OCI-LY1 (cell line): ENCODE data around the gene BMPER.

Experiments
- H2AFZ ChIP-seq: fragments of 200-600 bp; sonication (generic), shearing (Covaris generic); 2 replicates; pipeline ENCODE4 v1.6.0; 2014; ENCODE audit warnings: antibody characterized with exemption, mild to moderate bottlenecking, low read length
- H3F3A ChIP-seq: fragments of 200-600 bp; sonication (generic), shearing (Covaris generic); 2 replicates; pipeline ENCODE4 v1.6.0; 2014; ENCODE audit warnings: mild to moderate bottlenecking, antibody characterized with exemption, low read length, moderate library complexity; ENCODE audit not compliant: insufficient read depth
- H3K27ac ChIP-seq: fragments of 200-600 bp; sonication (generic); 2 replicates; pipeline ENCODE4 v1.5.1; 2014; ENCODE audit warnings: low read length, mixed run types, mild to moderate bottlenecking, low read depth; ENCODE audit not compliant: poor library complexity, severe bottlenecking
- H3K27me3 ChIP-seq: fragments of 200-600 bp; sonication (generic); 2 replicates; pipeline ENCODE4 v1.6.0; 2014; ENCODE audit warnings: antibody characterized with exemption, mild to moderate bottlenecking, low read length, moderate library complexity; ENCODE audit not compliant: insufficient read depth
- H3K36me3 ChIP-seq: fragments of 200-600 bp; sonication (generic); 2 replicates; pipeline ENCODE4 v1.6.1; 2014; ENCODE audit warnings: mild to moderate bottlenecking, antibody characterized with exemption, low read length, moderate library complexity, mixed read lengths; ENCODE audit not compliant: insufficient read depth
- H3K4me1 ChIP-seq: fragments of 200-600 bp; sonication (generic); 2 replicates; pipeline ENCODE4 v1.5.1; 2014; ENCODE audit warnings: mild to moderate bottlenecking, low read length, moderate library complexity; ENCODE audit not compliant: insufficient read depth, severe bottlenecking
- H3K4me2 ChIP-seq: fragments of 200-600 bp; sonication (generic), shearing (Covaris generic); 2 replicates; pipeline ENCODE4 v1.6.1; 2014; ENCODE audit warnings: low read length
- H3K4me3 ChIP-seq: fragments of 200-600 bp; sonication (generic); 2 replicates; pipeline ENCODE4 v1.5.1; 2014; ENCODE audit warnings: low read length, low read depth, mild to moderate bottlenecking, mixed read lengths; ENCODE audit not compliant: poor library complexity, severe bottlenecking
- H3K79me2 ChIP-seq: fragments of 200-600 bp; shearing (Covaris generic); 2 replicates; pipeline ENCODE4 v1.6.1; 2016; ENCODE audit warnings: mixed run types, low read length, mixed read lengths; ENCODE audit not compliant: insufficient read depth
- H3K9ac ChIP-seq: fragments of 200-600 bp; sonication (generic), shearing (Covaris generic); 2 replicates; pipeline ENCODE4 v1.6.1; 2014; ENCODE audit warnings: mild to moderate bottlenecking, low read length, mixed read lengths
- H3K9me2 ChIP-seq: fragments of 200-600 bp; sonication (generic), shearing (Covaris generic); 2 replicates; pipeline ENCODE4 v1.6.1; 2014; ENCODE audit warnings: low read depth, mild to moderate bottlenecking, low read length, mixed read lengths
- H3K9me3 ChIP-seq: fragments of 200-600 bp; shearing (Covaris generic); 2 replicates; pipeline ENCODE4 v1.6.1; 2014; ENCODE audit warnings: low read length, mixed read lengths
- H4K20me1 ChIP-seq: fragments of 200-600 bp; sonication (generic), shearing (Covaris generic); 2 replicates; pipeline ENCODE4 v1.6.0; 2016; ENCODE audit warnings: mild to moderate bottlenecking, low read length; ENCODE audit not compliant: insufficient read depth
- CTCF ChIP-seq: fragments of 200-600 bp; sonication (generic), shearing (Covaris generic); IDR thresholded peaks from 2 replicates; pipeline ENCODE4 v1.5.1; 2017; ENCODE audit warnings: mild to moderate bottlenecking, antibody characterized with exemption, low read length, moderate library complexity, mixed read lengths
- EZH2 ChIP-seq: fragments of 200-600 bp; sonication (generic), shearing (Covaris generic); IDR thresholded peaks from 2 replicates; pipeline ENCODE4 v1.8.0; 2017; ENCODE audit warnings: borderline replicate concordance, mixed run types, mild to moderate bottlenecking, antibody characterized with exemption, low read length, moderate library complexity, mixed read lengths

Gene BMPER

GRCh38 chr7:34083440-34083839 lies 178.1 kb downstream of the BMPER start:
- no peaks in the 10 kb centered on the region for H3K79me2 ChIP-seq
- no peak overlapping the region for H3K9ac ChIP-seq
- H3K36me3 ChIP-seq, result no peaks in the 10 kb centered on the region
- H3K27me3 ChIP-seq, result no peaks in the 10 kb centered on the region
- no peaks in the 10 kb centered on the region for H4K20me1 ChIP-seq
- H3F3A ChIP-seq, result no peaks in the 10 kb centered on the region
- H3K9me3 ChIP-seq, result no peaks in the 10 kb centered on the region
- no peak for TF ChIP-seq EZH2
- no peak for TF ChIP-seq CTCF
- no peak overlapping the region for H3K4me2 ChIP-seq
- H3K4me3 ChIP-seq, result no peak overlapping the region
- H2AFZ ChIP-seq, result no peak overlapping the region
- no peaks in the 10 kb centered on the region for H3K4me1 ChIP-seq
- no peaks in the 10 kb centered on the region for H3K9me2 ChIP-seq
- H3K27ac ChIP-seq, result no peak overlapping the region

GRCh38 chr7:34084651-34085050 lies 179.3 kb downstream of the BMPER start:
- H3K9me3 ChIP-seq, result no peaks in the 10 kb centered on the region
- H3F3A ChIP-seq, result no peaks in the 10 kb centered on the region
- no peaks in the 10 kb centered on the region for H4K20me1 ChIP-seq
- no peak for TF ChIP-seq CTCF
- no peak for TF ChIP-seq EZH2
- no peak overlapping the region for H3K4me2 ChIP-seq
- no peaks in the 10 kb centered on the region for H3K36me3 ChIP-seq
- no peak overlapping the region for H3K9ac ChIP-seq
- no peaks in the 10 kb centered on the region for H3K9me2 ChIP-seq
- no peaks in the 10 kb centered on the region for H3K4me1 ChIP-seq
- no peak overlapping the region for H3K27ac ChIP-seq
- H3K79me2 ChIP-seq, result no peaks in the 10 kb centered on the region
- no peak overlapping the region for H3K4me3 ChIP-seq
- no peak overlapping the region for H2AFZ ChIP-seq
- no peaks in the 10 kb centered on the region for H3K27me3 ChIP-seq

GRCh38 chr7:34086064-34086463 lies 180.7 kb downstream of the BMPER start:
- H3K27me3 ChIP-seq, result no peaks in the 10 kb centered on the region
- H4K20me1 ChIP-seq, result no peaks in the 10 kb centered on the region
- H2AFZ ChIP-seq, result no peak overlapping the region
- H3F3A ChIP-seq, result no peaks in the 10 kb centered on the region
- H3K4me2 ChIP-seq, result no peak overlapping the region
- H3K9ac ChIP-seq, result no peak overlapping the region
- TF ChIP-seq CTCF, result no peak
- TF ChIP-seq EZH2, result no peak
- no peak overlapping the region for H3K27ac ChIP-seq
- H3K9me2 ChIP-seq, result no peaks in the 10 kb centered on the region
- no peaks in the 10 kb centered on the region for H3K4me1 ChIP-seq
- no peaks in the 10 kb centered on the region for H3K9me3 ChIP-seq
- H3K4me3 ChIP-seq, result no peak overlapping the region
- no peaks in the 10 kb centered on the region for H3K36me3 ChIP-seq
- no peaks in the 10 kb centered on the region for H3K79me2 ChIP-seq
